OCI-LY7 (cell line): ENCODE data around the gene UMPS. TPM values are rescaled to one million over a fixed set of nuclear protein-coding genes. Genes with fewer than 3 reads are reported as not detected.

Experiments
- BruUV-seq: library from RNA; stranded (reverse); fragments of 400-500 nt; replicated peaks from 2 replicates; lab custom pipeline; 2021; lab: Mats Ljungman, UMichigan
- CTCF ChIA-PET: fragments of 300-600 bp; sonication (Branson Sonifier 250); formaldehyde crosslinking; loops from one replicate; lab custom pipeline; 2022; ENCODE audit warnings: antibody characterized with exemption; ENCODE audit not compliant: unreplicated experiment; lab: Charles Lee
- POLR2A ChIA-PET: fragments of 300-600 bp; sonication (Branson Sonifier 250); formaldehyde crosslinking; loops from one replicate; lab custom pipeline; 2022; ENCODE audit warnings: antibody characterized with exemption; lab: Charles Lee
- DNase-seq: peaks from one replicate; pipeline ENCODE4 v3.0.0-alpha.2; 2015; ENCODE audit warnings: low spot score
- H2AFZ ChIP-seq: fragments of 200-600 bp; sonication (generic), shearing (Covaris generic); 2 replicates; pipeline ENCODE4 v1.6.1; 2014; ENCODE audit warnings: mild to moderate bottlenecking, antibody characterized with exemption, low read length, moderate library complexity
- H3K27ac ChIP-seq: fragments of 200-600 bp; sonication (generic); 2 replicates; pipeline ENCODE4 v1.5.1; 2014; ENCODE audit warnings: mixed run types, low read depth, mild to moderate bottlenecking, moderate library complexity, low read length, inconsistent platforms; ENCODE audit not compliant: poor library complexity, severe bottlenecking
- H3K36me3 ChIP-seq: fragments of 200-600 bp; sonication (generic); 2 replicates; pipeline ENCODE4 v1.6.1; 2014; ENCODE audit warnings: mild to moderate bottlenecking, antibody characterized with exemption, low read length, moderate library complexity, mixed read lengths; ENCODE audit not compliant: insufficient read depth
- H3K4me1 ChIP-seq: fragments of 200-600 bp; sonication (generic); 2 replicates; pipeline ENCODE4 v1.5.1; 2014; ENCODE audit warnings: mild to moderate bottlenecking, low read length; ENCODE audit not compliant: insufficient read depth, poor library complexity, severe bottlenecking
- H3K4me2 ChIP-seq: fragments of 200-600 bp; sonication (generic); 2 replicates; pipeline ENCODE4 v1.6.1; 2014; ENCODE audit warnings: mild to moderate bottlenecking, low read length
- H3K4me3 ChIP-seq: fragments of 200-600 bp; sonication (generic); 2 replicates; pipeline ENCODE4 v1.5.1; 2014; ENCODE audit warnings: mild to moderate bottlenecking, low read depth, low read length; ENCODE audit not compliant: poor library complexity, severe bottlenecking
- H3K79me2 ChIP-seq: fragments of 200-600 bp; sonication (generic); 2 replicates; pipeline ENCODE4 v1.6.1; 2016; ENCODE audit warnings: low read depth, mild to moderate bottlenecking, low read length, moderate library complexity, mixed read lengths; ENCODE audit not compliant: insufficient read depth
- H3K9me2 ChIP-seq: fragments of 200-600 bp; sonication (generic); 2 replicates; pipeline ENCODE4 v1.6.1; 2016; ENCODE audit warnings: mild to moderate bottlenecking, low read length, mixed read lengths; ENCODE audit not compliant: insufficient read depth
- H3K9me3 ChIP-seq: fragments of 200-600 bp; sonication (generic); 2 replicates; pipeline ENCODE4 v1.6.1; 2014; ENCODE audit warnings: mild to moderate bottlenecking, mixed run types, low read length, mixed read lengths
- H4K20me1 ChIP-seq: fragments of 200-600 bp; sonication (generic); 2 replicates; pipeline ENCODE4 v1.6.1; 2014; ENCODE audit warnings: mild to moderate bottlenecking, antibody characterized with exemption, low read length, moderate library complexity, mixed read lengths; ENCODE audit not compliant: insufficient read depth
- EZH2phosphoT487 ChIP-seq: fragments of 200-600 bp; sonication (generic); IDR thresholded peaks from 2 replicates; pipeline ENCODE4 v1.6.1; 2018; ENCODE audit warnings: low read depth, borderline replicate concordance, mild to moderate bottlenecking, mixed run types, antibody characterized with exemption, low read length, moderate library complexity, mixed read lengths
- intact Hi-C: fragments of 100-400 bp; cut with micrococcal nuclease; formaldehyde crosslinking; loops from one replicate; pipeline ENCODE4 v1.10.0; 2022; ENCODE audit not compliant: unreplicated experiment
- total RNA-seq, 2 experiments: library from RNA; depleted of rRNA in 1 of 2; stranded (reverse); fragments of >200 nt in 1 of 2; shearing (Covaris generic) in 1 of 2; gene quantifications; 2 replicates each; pipeline ENCODE4 v1.2.3, GENCODE V29; 2014 to 2022
- TF ChIP-seq, protein P1 (sequence below): fragments of 200-600 bp; sonication (generic); conservative IDR thresholded peaks from 2 replicates; pipeline ENCODE4 v1.5.1; 2014; ENCODE audit warnings: mild to moderate bottlenecking, antibody characterized with exemption, low read length, moderate library complexity, mixed read lengths

Gene UMPS
- total RNA-seq, 2 experiments from 2014 or later: 24.8 to 62.7 TPM

DNA sequence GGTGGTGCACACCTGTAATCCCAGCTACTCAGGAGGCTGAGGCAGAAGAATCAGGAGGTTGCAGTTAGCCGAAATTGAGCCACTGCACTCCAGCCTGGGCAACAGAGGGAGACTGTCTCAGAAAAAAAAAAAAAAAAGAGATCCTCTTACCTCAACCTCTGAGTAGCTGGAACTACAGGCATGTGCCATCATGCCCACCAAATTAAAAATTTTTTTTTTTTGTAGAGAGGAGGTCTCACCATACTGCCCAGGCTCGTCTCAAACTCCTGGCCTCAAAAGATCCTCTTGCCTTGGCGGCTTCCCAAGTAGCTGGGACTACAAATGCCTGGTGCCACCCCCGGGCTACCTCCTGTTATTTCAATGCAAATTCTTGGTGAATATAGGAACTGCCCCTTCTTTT lies 1.5 kb downstream of the UMPS start:
- intact Hi-C loops: loop anchor here (10.0 kb wide), 1 partner anchor 863 kb away; the partner anchor contains the start of gene OSBPL11
- no peak overlapping the region for H2AFZ ChIP-seq
- peaks cover 26% of the 10 kb centered on the region for H3K4me1 ChIP-seq
- H4K20me1 ChIP-seq: peaks cover 16% of the 10 kb centered on the region; the same call in 1 of the 2 replicates
- DNase-seq: no peak
- CTCF ChIA-PET: no interaction called here
- no peaks in the 10 kb centered on the region for H3K9me2 ChIP-seq
- TF ChIP-seq, protein P1, sequence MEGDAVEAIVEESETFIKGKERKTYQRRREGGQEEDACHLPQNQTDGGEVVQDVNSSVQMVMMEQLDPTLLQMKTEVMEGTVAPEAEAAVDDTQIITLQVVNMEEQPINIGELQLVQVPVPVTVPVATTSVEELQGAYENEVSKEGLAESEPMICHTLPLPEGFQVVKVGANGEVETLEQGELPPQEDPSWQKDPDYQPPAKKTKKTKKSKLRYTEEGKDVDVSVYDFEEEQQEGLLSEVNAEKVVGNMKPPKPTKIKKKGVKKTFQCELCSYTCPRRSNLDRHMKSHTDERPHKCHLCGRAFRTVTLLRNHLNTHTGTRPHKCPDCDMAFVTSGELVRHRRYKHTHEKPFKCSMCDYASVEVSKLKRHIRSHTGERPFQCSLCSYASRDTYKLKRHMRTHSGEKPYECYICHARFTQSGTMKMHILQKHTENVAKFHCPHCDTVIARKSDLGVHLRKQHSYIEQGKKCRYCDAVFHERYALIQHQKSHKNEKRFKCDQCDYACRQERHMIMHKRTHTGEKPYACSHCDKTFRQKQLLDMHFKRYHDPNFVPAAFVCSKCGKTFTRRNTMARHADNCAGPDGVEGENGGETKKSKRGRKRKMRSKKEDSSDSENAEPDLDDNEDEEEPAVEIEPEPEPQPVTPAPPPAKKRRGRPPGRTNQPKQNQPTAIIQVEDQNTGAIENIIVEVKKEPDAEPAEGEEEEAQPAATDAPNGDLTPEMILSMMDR: no peak
- TF ChIP-seq EZH2phosphoT487: no peak
- peaks cover 51% of the 10 kb centered on the region for H3K79me2 ChIP-seq
- POLR2A ChIA-PET: interaction anchor here (0.7 to 2.2 kb wide), 2 partner anchors 7 to 198 kb away, joined by 4 to 8 read pairs; no protein-coding TSS in a partner anchor
- no TSS peak for BruUV-seq
- peak overlapping the region; percentile 90 for H3K4me3 ChIP-seq
- no peaks in the 10 kb centered on the region for H3K9me3 ChIP-seq
- H3K36me3 ChIP-seq: peaks cover 50% of the 10 kb centered on the region
- no peak overlapping the region for H3K27ac ChIP-seq
- peak overlapping the region; percentile 97 for H3K4me2 ChIP-seq

DNA sequence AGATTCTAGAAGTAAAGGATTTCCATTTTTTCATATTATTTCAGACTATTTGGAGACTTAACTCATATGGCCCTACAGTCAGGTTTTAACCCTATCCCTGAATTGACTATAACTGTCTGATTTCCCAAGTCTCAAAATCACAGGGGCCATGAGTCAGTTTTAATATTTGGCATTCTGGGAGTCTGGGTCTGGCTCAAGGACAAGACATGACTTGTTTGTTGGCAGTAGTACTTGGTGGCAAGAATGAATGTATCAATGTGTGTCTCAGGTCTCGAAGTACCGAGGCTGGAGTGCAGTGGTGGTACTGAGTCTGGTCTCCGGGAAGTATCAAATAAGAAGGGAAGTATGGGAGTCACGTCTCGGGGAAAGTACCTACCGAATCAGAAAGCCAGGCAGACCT lies 10.8 kb downstream of the UMPS start:
- CTCF ChIA-PET: no interaction called here
- H3K27ac ChIP-seq: no peak overlapping the region
- no peaks in the 10 kb centered on the region for H3K9me3 ChIP-seq
- H3K9me2 ChIP-seq: no peaks in the 10 kb centered on the region
- peaks cover 5% of the 10 kb centered on the region for H3K4me1 ChIP-seq
- TF ChIP-seq, protein P1: no peak
- no peak for TF ChIP-seq EZH2phosphoT487
- no peak overlapping the region for H3K4me2 ChIP-seq
- no peaks in the 10 kb centered on the region; the same call in 1 of the 2 replicates for H3K79me2 ChIP-seq
- intact Hi-C loops: no loop called here
- no peak overlapping the region for H3K4me3 ChIP-seq
- no peaks in the 10 kb centered on the region for H4K20me1 ChIP-seq
- H3K36me3 ChIP-seq: peaks cover 94% of the 10 kb centered on the region
- no peak overlapping the region for H2AFZ ChIP-seq
- no peak for DNase-seq
- no TSS peak for BruUV-seq
- POLR2A ChIA-PET: no interaction called here

DNA sequence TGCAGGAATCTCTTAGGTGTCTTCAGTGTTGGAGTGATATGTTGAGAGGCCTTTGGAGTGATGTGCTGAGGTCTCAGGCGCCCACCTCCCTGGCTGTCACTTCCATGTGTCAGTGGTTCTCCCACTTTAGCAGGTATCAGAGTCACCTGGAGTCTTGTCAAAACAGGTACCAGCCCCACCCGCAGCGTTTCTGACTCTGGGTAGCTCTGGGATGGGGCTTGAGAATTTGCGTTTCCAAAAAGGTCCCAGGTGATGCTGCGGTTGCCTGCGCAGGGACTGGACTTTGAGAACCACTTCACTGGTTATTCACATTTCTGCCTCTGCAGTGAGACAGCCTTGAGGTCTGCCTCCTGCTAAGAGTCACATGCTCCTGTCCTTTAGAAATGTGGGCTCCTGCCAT lies 15.5 kb downstream of the UMPS start:
- Histone ChIP-seq H2AFZ (no peak overlapping the region), H3K36me3 (peaks cover 72% of the 10 kb centered on the region), H3K4me3 (no peak overlapping the region), H3K27ac (no peak overlapping the region), H3K4me2 (no peak overlapping the region), H3K4me1 (no peaks in the 10 kb centered on the region), H4K20me1 (no peaks in the 10 kb centered on the region), H3K9me2 (no peaks in the 10 kb centered on the region), H3K79me2 (no peaks in the 10 kb centered on the region), H3K9me3 (no peaks in the 10 kb centered on the region)
- BruUV-seq: no TSS peak
- POLR2A ChIA-PET: no interaction called here
- intact Hi-C loops: no loop called here
- CTCF ChIA-PET: no interaction called here
- DNase-seq: no peak
- no peak for TF ChIP-seq EZH2phosphoT487
- TF ChIP-seq, protein P1: no peak
